Natural killer cell treated with Interleukin-12 subunit alpha and Interleukin-12 subunit beta and Interleukin-15 and Interleukin-18, amount 100 ng/mL, for 72 hours (primary cell): ENCODE results near the gene ZNF474. TPM values are rescaled to one million over a fixed set of nuclear protein-coding genes. Genes with fewer than 3 reads are reported as not detected.

ENCODE experiments used
- ATAC-seq, 2 donors: fragments of 150-1000 bp; cut with Tn5 transposase in 1 of 2; sonication (Bioruptor Pico), chemical (Tn5 transposase) in 1 of 2; 2 replicates each; pipeline ENCODE4 v1.10.0; 2021
- DNase-seq: peaks from one replicate; pipeline ENCODE4 v3.0.0; 2022; ENCODE audit warnings: low spot score
- H3K27ac Mint-ChIP-seq, 2 donors: 1 replicate in 1 of 2; 2 replicates in 1 of 2; pipeline ENCODE4 v1.8.0; 2022; ENCODE audit warnings: mixed read lengths in 2 of 2, mild to moderate bottlenecking in 1 of 2, moderate library complexity in 1 of 2
- H3K27me3 Mint-ChIP-seq, 2 donors: 1 replicate in 1 of 2; 2 replicates in 1 of 2; pipeline ENCODE4 v1.8.0; 2022; ENCODE audit warnings: mixed read lengths in 2 of 2
- H3K36me3 Mint-ChIP-seq: one replicate; pipeline ENCODE4 v1.8.0; 2022; ENCODE audit warnings: mixed read lengths
- H3K4me1 Mint-ChIP-seq, 2 donors: 1 replicate in 1 of 2; 2 replicates in 1 of 2; pipeline ENCODE4 v1.8.0; 2022; ENCODE audit warnings: low read depth in 2 of 2, mixed read lengths in 2 of 2, mild to moderate bottlenecking in 1 of 2
- H3K4me3 Mint-ChIP-seq: one replicate; pipeline ENCODE4 v1.8.0; 2022; ENCODE audit warnings: mixed read lengths
- H3K9me3 Mint-ChIP-seq: 2 replicates; pipeline ENCODE4 v1.8.0; 2022; ENCODE audit warnings: mixed read lengths
- total RNA-seq, 2 donors: library from RNA; stranded (reverse); gene quantifications; one replicate each; pipeline ENCODE4 v1.2.3, GENCODE V29; 2022

The ZNF474 gene
- total RNA-seq, 2 donors from 2014 or later: not detected

GRCh38 chr5:122105909-122106308, 23.4 kb upstream of the ZNF474 start:
- Mint-ChIP-seq H3K27me3 (peaks cover 0 to 5% of the 10 kb centered on the region in 2 donors), H3K27ac (no peak overlapping the region), H3K4me3 (no peak overlapping the region), H3K9me3 (no peaks in the 10 kb centered on the region), H3K36me3 (no peaks in the 10 kb centered on the region), H3K4me1 (no peaks in the 10 kb centered on the region)
- ATAC-seq (no peak), DNase-seq (no peak)

- no peak overlapping the region for H3K27ac Mint-ChIP-seq
- no peaks in the 10 kb centered on the region for H3K9me3 Mint-ChIP-seq
- ATAC-seq (no peak), DNase-seq (no peak)
- no peaks in the 10 kb centered on the region for H3K36me3 Mint-ChIP-seq
- no peaks in the 10 kb centered on the region for H3K4me1 Mint-ChIP-seq
- H3K4me3 Mint-ChIP-seq: no peak overlapping the region
- peaks cover 0 to 5% of the 10 kb centered on the region in 2 donors for H3K27me3 Mint-ChIP-seq
These were observed 22.3 kb upstream of the ZNF474 start for GRCh38 chr5:122107016-122107415.

- H3K36me3 Mint-ChIP-seq: no peaks in the 10 kb centered on the region
These were observed 18.4 kb upstream of the ZNF474 start for GRCh38 chr5:122110987-122111386.

GRCh38 chr5:122111460-122111859, 17.9 kb upstream of the ZNF474 start:
- Mint-ChIP-seq H3K27me3 (peaks cover 0 to 3% of the 10 kb centered on the region in 2 donors), H3K36me3 (no peaks in the 10 kb centered on the region), H3K27ac (no peak overlapping the region), H3K4me3 (no peak overlapping the region), H3K9me3 (no peaks in the 10 kb centered on the region), H3K4me1 (no peaks in the 10 kb centered on the region)
- no peak for DNase-seq
- no peak for ATAC-seq

More at GRCh38 chr5:122110987-122111386, 18.4 kb upstream of the ZNF474 start:
- Mint-ChIP-seq H3K9me3 (no peaks in the 10 kb centered on the region), H3K4me1 (no peaks in the 10 kb centered on the region), H3K27me3 (peaks cover 0 to 3% of the 10 kb centered on the region in 2 donors), H3K4me3 (no peak overlapping the region), H3K27ac (no peak overlapping the region)
- no peak for ATAC-seq
- DNase-seq: no peak

GRCh38 chr5:122112063-122112462, 17.3 kb upstream of the ZNF474 start:
- H3K4me3 Mint-ChIP-seq: no peak overlapping the region
- DNase-seq: no peak
- no peaks in the 10 kb centered on the region for H3K9me3 Mint-ChIP-seq
- H3K36me3 Mint-ChIP-seq: no peaks in the 10 kb centered on the region
- H3K4me1 Mint-ChIP-seq: no peaks in the 10 kb centered on the region
- H3K27me3 Mint-ChIP-seq: peaks cover 0 to 3% of the 10 kb centered on the region in 2 donors
- no peak for ATAC-seq
- H3K27ac Mint-ChIP-seq: no peak overlapping the region

- no peak overlapping the region for H3K27ac Mint-ChIP-seq
- H3K4me3 Mint-ChIP-seq: no peak overlapping the region
- ATAC-seq (no peak), DNase-seq (no peak)
- no peaks in the 10 kb centered on the region for H3K36me3 Mint-ChIP-seq
- H3K27me3 Mint-ChIP-seq: peaks cover 0 to 3% of the 10 kb centered on the region in 2 donors
- H3K9me3 Mint-ChIP-seq: no peaks in the 10 kb centered on the region
- no peaks in the 10 kb centered on the region for H3K4me1 Mint-ChIP-seq
These were observed 16.4 kb upstream of the ZNF474 start for GRCh38 chr5:122112733-122113558.

- DNase-seq (no peak), ATAC-seq (no peak)
- Mint-ChIP-seq H3K4me1 (no peaks in the 10 kb centered on the region), H3K4me3 (no peak overlapping the region), H3K9me3 (no peaks in the 10 kb centered on the region), H3K27me3 (no peaks in the 10 kb centered on the region), H3K36me3 (no peaks in the 10 kb centered on the region), H3K27ac (no peak overlapping the region)
These were observed 14.8 kb upstream of the ZNF474 start for GRCh38 chr5:122114501-122114900.

GRCh38 chr5:122118356-122118948, 10.9 kb upstream of the ZNF474 start:
- H3K4me1 Mint-ChIP-seq: no peaks in the 10 kb centered on the region
- peaks cover 4% of the 10 kb centered on the region for H3K9me3 Mint-ChIP-seq
- H3K36me3 Mint-ChIP-seq: no peaks in the 10 kb centered on the region
- ATAC-seq (no peak), DNase-seq (no peak)
- no peak overlapping the region for H3K27ac Mint-ChIP-seq
- no peak overlapping the region for H3K4me3 Mint-ChIP-seq
- H3K27me3 Mint-ChIP-seq: no peaks in the 10 kb centered on the region

- Mint-ChIP-seq H3K9me3 (peaks cover 4% of the 10 kb centered on the region), H3K36me3 (no peaks in the 10 kb centered on the region), H3K4me1 (no peaks in the 10 kb centered on the region), H3K4me3 (no peak overlapping the region), H3K27ac (no peak overlapping the region), H3K27me3 (no peaks in the 10 kb centered on the region)
- ATAC-seq (no peak), DNase-seq (no peak)
These were observed 10.1 kb upstream of the ZNF474 start for GRCh38 chr5:122119205-122119604.

GRCh38 chr5:122120493-122120892, 8.9 kb upstream of the ZNF474 start:
- Mint-ChIP-seq H3K36me3 (no peaks in the 10 kb centered on the region), H3K4me1 (no peaks in the 10 kb centered on the region), H3K4me3 (no peak overlapping the region), H3K27ac (no peak overlapping the region), H3K9me3 (peaks cover 4% of the 10 kb centered on the region), H3K27me3 (no peaks in the 10 kb centered on the region)
- DNase-seq: no peak
- ATAC-seq: no peak

- H3K27ac Mint-ChIP-seq: no peak overlapping the region
- ATAC-seq (no peak), DNase-seq (no peak)
- H3K4me1 Mint-ChIP-seq: no peaks in the 10 kb centered on the region
- H3K9me3 Mint-ChIP-seq: peaks cover 4% of the 10 kb centered on the region
- no peaks in the 10 kb centered on the region for H3K36me3 Mint-ChIP-seq
- no peaks in the 10 kb centered on the region for H3K27me3 Mint-ChIP-seq
- H3K4me3 Mint-ChIP-seq: no peak overlapping the region
These were observed 8.4 kb upstream of the ZNF474 start for GRCh38 chr5:122120957-122121356.

GRCh38 chr5:122121479-122122465, 7.6 kb upstream of the ZNF474 start:
- Mint-ChIP-seq H3K27me3 (no peaks in the 10 kb centered on the region), H3K9me3 (peaks cover 4% of the 10 kb centered on the region), H3K4me3 (no peak overlapping the region), H3K36me3 (no peaks in the 10 kb centered on the region), H3K27ac (no peak overlapping the region), H3K4me1 (no peaks in the 10 kb centered on the region)
- ATAC-seq: no peak
- DNase-seq: no peak

GRCh38 chr5:122124766-122125165, 4.6 kb upstream of the ZNF474 start:
- H3K4me3 Mint-ChIP-seq: no peak overlapping the region
- no peaks in the 10 kb centered on the region for H3K36me3 Mint-ChIP-seq
- H3K27ac Mint-ChIP-seq: no peak overlapping the region
- H3K27me3 Mint-ChIP-seq: no peaks in the 10 kb centered on the region
- ATAC-seq (no peak), DNase-seq (no peak)
- H3K9me3 Mint-ChIP-seq: peaks cover 4% of the 10 kb centered on the region
- no peaks in the 10 kb centered on the region for H3K4me1 Mint-ChIP-seq
